GM12873 (cell line): ENCODE results near the gene RAD21L1.

Experiments
- CTCF ChIP-seq: IDR thresholded peaks from 2 replicates; pipeline ENCODE4 v1.5.1; 2012; ENCODE audit warnings: low read depth, mild to moderate bottlenecking, moderate library complexity, low read length, control low read depth; ENCODE audit not compliant: insufficient read depth; ENCODE audit errors: missing control alignments

RAD21L1 gene

GRCh38 chr20:1287787-1288569 lies 62.1 kb downstream of the RAD21L1 start:
- no peak for TF ChIP-seq CTCF

- TF ChIP-seq CTCF: no peak
Measured at GRCh38 chr20:1291191-1291741, 65.4 kb downstream of the RAD21L1 start.

- no peak for TF ChIP-seq CTCF
Measured at GRCh38 chr20:1292620-1293019, 66.8 kb downstream of the RAD21L1 start.

GRCh38 chr20:1293641-1294379 lies 68.0 kb downstream of the RAD21L1 start:
- no peak for TF ChIP-seq CTCF

- no peak for TF ChIP-seq CTCF
Measured at GRCh38 chr20:1294497-1294896, 68.7 kb downstream of the RAD21L1 start.

- no peak for TF ChIP-seq CTCF
Measured at GRCh38 chr20:1295276-1295930, 69.6 kb downstream of the RAD21L1 start.
